Measurements from ENCODE around the gene HEXD.

The HEXD gene

GRCh38 chr17:82382933-82383255 is 35.3 kb upstream of the HEXD start:
- no peak for DNase-seq

DNA sequence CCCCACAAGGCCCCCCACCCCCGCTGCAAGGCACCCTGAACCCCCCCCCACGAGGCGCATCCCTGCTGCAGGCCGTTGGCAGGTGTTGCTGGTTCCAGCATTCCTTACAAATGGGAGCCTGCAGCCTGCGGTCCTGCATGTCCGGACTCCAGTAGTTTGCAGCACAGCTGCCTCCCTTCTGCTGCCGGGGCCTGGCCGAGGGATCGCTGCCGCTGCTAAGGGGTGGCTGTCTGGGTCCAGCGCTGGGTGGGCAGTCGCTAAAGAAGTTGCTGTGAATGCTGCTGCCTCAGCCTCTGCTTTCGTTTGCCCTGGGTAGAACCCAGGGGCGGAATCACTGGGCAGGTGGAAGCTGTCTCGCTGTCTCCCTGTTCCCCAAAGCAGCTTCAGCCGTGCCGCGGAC is 34.7 kb upstream of the HEXD start:
- DNase-seq = no peak

DNA sequence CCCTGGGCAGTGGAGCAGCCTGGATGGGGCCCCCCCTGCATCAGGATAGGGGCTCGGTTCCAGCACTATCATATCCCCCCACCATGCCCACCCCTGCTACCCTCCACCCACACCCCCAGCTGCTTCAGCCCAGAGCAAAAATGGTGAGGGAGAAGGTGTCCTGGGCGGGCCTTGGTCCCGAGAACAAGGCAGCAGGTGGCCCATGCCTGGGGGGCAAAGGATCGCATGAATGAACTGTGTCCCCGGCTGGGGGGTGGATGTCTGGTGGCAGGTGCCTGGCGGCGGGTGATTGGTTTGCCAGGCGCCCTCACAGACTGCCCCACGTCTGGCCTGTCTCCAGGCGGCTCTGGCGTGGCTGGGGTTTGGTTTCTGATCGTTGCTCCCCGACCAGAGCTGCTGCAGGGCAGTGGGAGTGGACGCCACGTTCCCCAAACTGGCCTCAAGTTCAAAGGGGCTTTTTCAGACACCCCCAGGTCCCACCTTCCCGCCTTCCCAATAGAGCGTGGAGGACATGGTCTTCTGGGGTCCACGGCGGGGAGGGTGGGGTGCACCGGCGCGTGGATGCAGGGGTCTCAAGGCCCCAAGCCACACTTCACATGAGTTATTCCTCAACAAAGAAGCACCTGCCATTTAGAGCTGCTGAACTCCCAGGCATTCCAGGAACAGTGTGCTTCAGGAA is 34.0 kb upstream of the HEXD start:
- DNase-seq = peak; percentile 59

DNA sequence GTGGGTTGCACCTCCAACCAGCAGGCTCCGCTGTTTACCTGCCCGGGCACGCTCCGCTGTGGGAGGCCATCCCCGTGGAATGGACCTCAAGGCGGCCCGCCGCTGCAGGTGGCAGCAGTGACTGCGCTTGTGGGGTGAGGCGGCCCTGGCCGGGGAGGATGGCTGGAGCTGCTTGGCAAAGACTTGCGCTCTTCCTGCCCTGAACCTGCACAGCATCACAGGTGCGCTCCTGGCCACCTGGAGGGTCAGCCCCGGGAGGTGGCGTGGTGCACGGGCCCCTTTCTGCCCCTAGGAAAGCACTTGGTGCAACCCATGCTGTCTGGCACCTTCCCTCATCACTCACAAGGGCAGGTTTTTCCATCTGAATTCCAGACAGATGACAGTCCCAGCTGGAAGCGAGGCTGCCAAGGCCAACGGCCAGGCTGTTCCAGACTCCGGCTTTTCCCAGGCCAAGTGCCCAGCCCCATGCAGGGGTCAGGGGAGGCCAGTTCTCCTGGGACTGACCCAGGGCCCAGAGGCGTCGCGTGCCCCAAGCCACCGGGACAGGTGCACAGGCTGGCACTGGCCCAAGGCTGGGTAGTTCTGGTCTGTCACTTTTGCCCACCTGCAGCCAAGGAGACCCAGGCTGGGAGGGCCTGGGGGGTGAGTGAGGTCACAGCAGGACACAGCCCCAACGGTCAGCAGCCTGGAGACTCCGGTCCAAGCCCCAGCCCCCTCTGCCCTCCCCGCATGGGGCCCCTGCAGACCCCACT is 33.2 kb upstream of the HEXD start:
- DNase-seq = peak; percentile 42

GRCh38 chr17:82385559-82386254 is 32.4 kb upstream of the HEXD start:
- DNase-seq = no peak

DNA sequence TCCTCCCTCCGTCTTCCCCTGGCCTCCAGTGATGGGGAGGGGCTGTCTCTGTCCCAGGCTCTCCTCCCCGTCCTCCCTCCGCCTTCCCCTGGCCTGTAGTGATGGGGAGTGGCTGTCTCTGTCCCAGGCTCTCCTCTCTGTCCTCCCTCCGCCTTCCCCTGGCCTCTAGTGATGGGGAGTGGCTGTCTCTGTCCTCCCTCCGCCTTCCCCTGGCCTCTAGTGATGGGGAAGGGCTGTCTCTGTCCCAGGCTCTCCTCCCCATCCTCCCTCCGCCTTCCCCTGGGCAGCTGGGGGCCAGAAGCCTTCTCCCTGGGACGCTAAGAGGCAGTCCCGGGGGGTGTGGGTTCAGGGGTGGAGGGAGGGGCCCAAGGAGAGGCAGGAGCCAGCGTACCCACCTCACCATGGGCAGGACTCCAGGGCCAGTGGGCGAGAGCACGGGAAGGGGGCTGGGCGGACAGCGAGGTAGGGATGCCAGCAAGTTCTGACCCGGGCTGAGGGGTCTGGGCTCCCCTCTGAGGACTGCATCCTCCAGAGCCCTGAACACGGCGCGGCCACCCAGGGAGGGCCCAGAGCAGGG is 31.8 kb upstream of the HEXD start:
- DNase-seq = no peak

- no peak for DNase-seq
These were observed 31.1 kb upstream of the HEXD start for GRCh38 chr17:82386881-82387704.

DNA sequence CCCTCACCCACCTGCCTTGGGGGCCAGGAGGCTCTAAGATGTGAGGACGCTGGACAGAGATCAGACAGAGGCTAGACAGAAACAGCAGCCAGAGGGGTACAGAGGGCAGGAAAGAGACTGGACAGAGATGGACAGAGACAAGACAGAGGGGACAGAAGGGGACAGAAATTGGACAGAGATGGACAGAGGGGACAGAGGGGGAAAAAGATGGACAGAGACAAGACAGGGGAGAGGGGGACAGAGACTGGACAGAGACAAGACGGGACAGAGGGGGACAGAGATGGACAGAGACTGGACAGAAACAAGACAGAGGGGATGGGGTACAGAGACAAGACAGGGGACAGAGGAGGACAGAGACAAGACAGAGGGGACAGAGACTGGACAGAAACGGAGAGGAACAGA is 30.4 kb upstream of the HEXD start:
- DNase-seq = no peak

GRCh38 chr17:82388223-82388921 is 29.8 kb upstream of the HEXD start:
- DNase-seq = no peak

DNA sequence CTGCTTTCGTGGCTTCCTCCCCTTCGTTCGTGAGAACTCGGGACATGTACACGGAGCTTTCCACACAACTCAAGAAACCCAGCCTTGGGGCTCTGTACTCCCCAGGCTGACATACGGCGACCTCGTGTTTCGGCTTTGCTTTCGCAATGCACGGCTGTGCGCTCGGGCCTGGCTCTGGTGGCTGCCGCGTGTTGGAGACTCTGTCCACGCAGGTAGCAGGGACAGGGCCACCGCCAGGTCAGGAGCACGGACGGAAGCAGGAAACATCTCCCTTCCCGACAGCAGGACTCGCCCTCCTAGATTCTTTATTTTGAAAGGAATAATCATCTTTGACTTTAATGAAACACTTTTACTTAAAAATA is 29.2 kb upstream of the HEXD start:
- no peak for DNase-seq

DNA sequence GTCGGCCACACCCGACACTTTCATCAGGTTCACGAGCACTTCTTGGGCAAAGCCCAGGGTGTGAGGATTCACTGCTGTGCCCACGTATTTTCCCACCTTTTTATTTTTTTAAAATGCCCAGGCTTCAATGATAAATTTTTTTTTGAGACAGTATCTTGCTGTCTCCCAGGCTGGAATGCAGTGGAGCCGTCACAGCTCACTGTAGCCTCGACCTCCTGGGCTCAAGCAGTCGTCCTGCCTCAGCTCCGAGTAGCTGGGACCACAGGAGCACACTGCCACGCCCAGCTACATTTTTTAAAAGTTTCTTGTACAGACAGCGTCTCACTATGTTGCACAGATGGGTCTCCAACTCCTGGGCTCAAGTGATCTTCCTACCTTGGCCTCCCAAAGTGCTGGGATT is 28.8 kb upstream of the HEXD start:
- no peak for DNase-seq

GRCh38 chr17:82390015-82390859 is 27.9 kb upstream of the HEXD start:
- DNase-seq = no peak

GRCh38 chr17:82390860-82391435 is 27.2 kb upstream of the HEXD start:
- DNase-seq = no peak

DNA sequence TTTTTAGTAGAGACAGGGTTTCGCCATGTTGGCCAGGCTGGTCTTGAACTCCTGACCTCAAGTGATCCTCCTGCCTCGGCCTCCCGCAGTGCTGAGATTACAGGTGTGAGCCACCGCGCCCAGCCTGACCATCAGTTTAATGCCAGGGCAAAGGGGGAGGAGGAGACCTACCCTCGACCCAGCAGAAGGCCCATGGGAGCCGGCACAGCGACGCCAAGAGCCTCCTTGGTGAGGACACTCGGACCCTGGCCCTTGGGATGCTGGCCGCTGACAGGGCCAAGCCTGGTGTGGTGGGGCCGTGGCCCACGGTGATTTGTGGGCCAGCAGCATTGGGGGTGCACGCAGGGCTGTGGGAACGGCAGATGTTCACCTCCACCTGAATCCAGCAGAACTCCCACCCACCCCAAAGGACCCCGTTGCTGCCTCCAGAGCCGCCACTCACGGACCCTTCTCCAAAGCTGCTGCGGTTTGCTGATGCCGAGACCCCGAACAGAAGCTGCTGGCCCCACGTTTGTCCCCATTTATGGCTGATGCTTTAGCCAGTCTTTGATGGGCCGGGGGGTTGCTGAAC is 26.6 kb upstream of the HEXD start:
- no peak for DNase-seq

DNA sequence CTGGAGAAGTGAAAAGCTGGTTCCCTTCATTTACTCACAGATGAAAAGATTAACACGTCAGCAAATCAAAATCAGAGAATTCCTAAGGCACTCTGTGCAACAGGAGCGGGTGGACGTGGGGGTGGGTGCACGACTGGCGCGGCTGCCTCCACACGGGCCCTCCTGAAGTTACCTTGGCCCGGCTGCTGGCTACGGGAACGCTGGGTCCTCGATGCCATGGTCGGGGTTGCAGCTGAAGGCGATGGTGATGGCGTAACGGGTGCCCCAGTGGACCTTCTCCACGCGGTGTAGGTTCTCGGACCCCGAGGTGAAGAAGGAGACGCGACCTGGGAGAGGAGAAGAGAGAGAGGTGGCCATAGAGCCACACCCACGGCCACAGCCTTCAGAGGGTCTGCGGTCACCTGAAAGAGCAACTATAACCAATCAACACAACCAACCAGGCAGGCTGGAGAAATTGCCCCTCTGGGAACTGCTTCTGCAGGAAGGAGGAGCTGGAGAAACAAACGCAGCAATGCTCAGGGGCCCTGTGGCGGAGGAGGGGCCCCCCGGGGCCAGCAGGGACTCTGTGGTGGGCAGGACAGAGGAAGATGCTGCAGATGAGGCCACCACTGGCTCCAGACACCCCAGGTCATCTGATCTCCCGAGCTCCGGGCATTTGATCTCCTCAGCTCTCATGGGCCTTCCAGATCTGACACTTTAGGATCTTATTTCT is 25.8 kb upstream of the HEXD start:
- no peak for DNase-seq

- DNase-seq = no peak
These were observed 25.2 kb upstream of the HEXD start for GRCh38 chr17:82392941-82393340.

DNA sequence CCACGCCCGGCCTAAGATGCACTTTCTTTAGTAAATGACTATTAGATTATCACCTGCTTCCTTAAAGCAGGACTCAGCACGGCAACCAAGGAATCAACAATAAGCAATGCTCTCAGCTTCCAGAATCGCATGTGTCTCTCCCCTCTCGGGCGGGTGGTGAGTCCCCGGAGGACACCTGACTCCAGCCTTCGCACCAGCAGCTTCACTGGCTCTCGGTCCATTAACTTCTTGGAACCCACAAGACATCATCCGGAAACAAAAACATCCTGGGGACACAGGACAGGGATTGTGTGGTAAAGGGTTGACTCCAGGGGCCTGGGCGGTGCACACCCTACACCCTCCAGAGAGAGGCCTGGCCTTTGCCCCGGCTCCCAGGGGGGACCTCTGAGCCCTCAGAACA is 23.9 kb upstream of the HEXD start:
- DNase-seq = no peak

GRCh38 chr17:82396601-82397435 is 21.3 kb upstream of the HEXD start:
- no peak for DNase-seq

Data from NCI-H1694 (cell line).